Large intestine (tissue), 3 donors: Measurements from ENCODE around the gene ARHGEF2. TPM values are rescaled to one million over a fixed set of nuclear protein-coding genes. Genes with fewer than 3 reads are reported as not detected.
A peak's percentile ranks its signal among the peaks of the same experiment; 100 is the strongest.
"Not testable (repeated sequence)": the region's sequence is repeated elsewhere in the genome, so short reads cannot be mapped to it uniquely, and the experiment has no call there.

ENCODE experiments used
- DNase-seq, 2 donors: peaks; one replicate each; pipeline versions ENCODE4 v3.0.0 to v3.0.0-alpha.2; 2013
- H3K27ac ChIP-seq: one replicate; pipeline ENCODE4 v1.5.1; 2013; ENCODE audit warnings: low read length
- H3K27me3 ChIP-seq: 2 replicates; pipeline ENCODE4 v1.6.1; 2013; ENCODE audit warnings: low read length; ENCODE audit not compliant: control insufficient read depth, insufficient read depth
- H3K36me3 ChIP-seq: 2 replicates; pipeline ENCODE4 v1.6.1; 2013; ENCODE audit warnings: low read length; ENCODE audit not compliant: control insufficient read depth, insufficient read depth
- H3K4me1 ChIP-seq: one replicate; pipeline ENCODE4 v1.6.1; 2013; ENCODE audit warnings: low read length; ENCODE audit not compliant: control insufficient read depth, insufficient read depth
- H3K4me3 ChIP-seq: one replicate; pipeline ENCODE4 v1.5.1; 2013; ENCODE audit warnings: low read length
- H3K9me3 ChIP-seq: one replicate; pipeline ENCODE4 v1.6.1; 2013; ENCODE audit warnings: mild to moderate bottlenecking, low read depth, low read length, moderate library complexity; ENCODE audit not compliant: control insufficient read depth
- WGBS: methylation state at CpG from one replicate; pipeline ENCODE4 v1.1.5; 2013; ENCODE audit warnings: low lambda C conversion rate; ENCODE audit not compliant: insufficient coverage; 5-methylcytosine and 5-hydroxymethylcytosine counted together
- polyA plus RNA-seq: library from polyadenylated mRNA; unstranded; fragments of 120-200 nt; gene quantifications from one replicate; pipeline ENCODE4 v1.2.1, GENCODE V29; 2013

Gene ARHGEF2
- polyA plus RNA-seq, 1 donor: 51.2 TPM

DNA sequence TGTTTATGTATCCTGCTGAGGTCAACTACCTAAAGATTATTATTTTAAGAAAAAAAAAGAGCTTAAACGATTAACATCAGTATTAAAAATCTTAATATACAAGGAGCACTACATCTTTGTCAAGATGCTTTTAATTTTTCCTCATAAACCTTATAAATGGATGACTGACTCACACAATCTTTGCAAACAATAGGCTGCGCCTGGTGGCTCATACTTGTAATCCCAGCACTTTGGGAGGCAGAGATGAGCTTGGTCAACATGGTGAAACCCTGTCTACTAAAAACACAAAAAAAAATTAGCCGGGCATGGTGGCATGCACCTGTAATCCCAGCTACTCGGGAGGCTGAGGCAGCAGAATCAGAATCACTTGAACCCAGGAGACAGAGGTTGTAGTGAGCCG lies 45.9 kb downstream of the ARHGEF2 start:
- no peak for DNase-seq
- Histone ChIP-seq H3K4me1 (peaks cover 18% of the 10 kb centered on the region), H3K27me3 (no peaks in the 10 kb centered on the region), H3K27ac (no peak overlapping the region), H3K36me3 (peaks cover 41% of the 10 kb centered on the region), H3K9me3 (no peaks in the 10 kb centered on the region), H3K4me3 (no peak overlapping the region)
- 80% methylated on average over 1 of the region's 5 CpGs for WGBS

DNA sequence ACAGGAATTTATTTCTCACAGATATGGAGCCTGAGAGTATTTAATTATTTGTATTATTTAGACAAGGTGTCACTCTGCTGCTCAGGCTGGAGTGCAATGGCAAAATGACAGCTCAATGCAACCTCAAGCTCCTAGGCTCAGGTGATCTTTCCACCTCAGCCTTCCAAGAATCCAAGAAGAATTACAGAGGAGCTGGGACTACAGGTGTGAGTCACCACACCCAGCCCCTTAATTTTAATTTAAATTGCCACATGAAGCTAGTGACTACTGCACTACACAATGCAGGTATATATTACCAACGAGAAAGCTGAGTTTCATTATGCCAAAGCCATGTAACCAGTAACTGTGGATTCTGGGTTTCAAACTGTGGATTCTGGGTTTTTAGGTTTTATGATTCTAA lies 46.3 kb downstream of the ARHGEF2 start:
- no CpG with 5 or more reads among the region's 1 CpG for WGBS
- no peaks in the 10 kb centered on the region for H3K9me3 ChIP-seq
- H3K27me3 ChIP-seq: no peaks in the 10 kb centered on the region
- peaks cover 18% of the 10 kb centered on the region for H3K4me1 ChIP-seq
- no peak overlapping the region for H3K4me3 ChIP-seq
- no peak overlapping the region for H3K27ac ChIP-seq
- H3K36me3 ChIP-seq: peaks cover 45% of the 10 kb centered on the region
- DNase-seq: no peak

GRCh38 chr1:155931332-155932038 lies 46.9 kb downstream of the ARHGEF2 start:
- Histone ChIP-seq H3K27me3 (no peaks in the 10 kb centered on the region), H3K36me3 (peaks cover 51% of the 10 kb centered on the region), H3K4me1 (peaks cover 18% of the 10 kb centered on the region), H3K4me3 (no peak overlapping the region), H3K27ac (no peak overlapping the region), H3K9me3 (no peaks in the 10 kb centered on the region)
- DNase-seq: no peak
- WGBS: 79% methylated on average over 2 of the region's 7 CpGs

DNA sequence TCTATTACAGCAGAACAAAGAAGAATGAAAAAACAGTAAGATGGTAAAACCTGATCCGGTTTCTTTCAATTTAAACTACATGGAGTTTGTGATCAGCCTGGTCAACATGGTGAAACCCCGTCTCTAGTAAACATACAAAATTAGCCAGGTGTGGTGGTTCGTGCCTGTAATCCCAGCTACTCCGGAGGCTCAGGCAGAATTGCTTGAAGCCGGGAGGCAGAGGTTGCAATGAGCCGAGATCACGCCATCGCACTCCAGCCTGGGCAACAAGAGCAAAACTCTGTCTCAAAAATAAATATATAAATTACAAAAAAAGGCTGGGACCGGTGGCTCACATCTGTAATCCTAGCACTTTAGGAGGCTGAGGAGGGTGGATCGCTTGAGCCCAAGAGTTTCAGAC lies 47.6 kb downstream of the ARHGEF2 start:
- Histone ChIP-seq H3K36me3 (peaks cover 59% of the 10 kb centered on the region), H3K4me1 (peaks cover 18% of the 10 kb centered on the region), H3K4me3 (peak overlapping the region; percentile 5)
- not testable (repeated sequence) for DNase-seq, H3K9me3 ChIP-seq, H3K27me3 ChIP-seq, H3K27ac ChIP-seq
- WGBS: 100% methylated on average over 1 of the region's 10 CpGs

- no peak overlapping the region for H3K4me3 ChIP-seq
- no CpG with 5 or more reads among the region's 5 CpGs for WGBS
- no peaks in the 10 kb centered on the region for H3K9me3 ChIP-seq
- no peak for DNase-seq
- H3K27me3 ChIP-seq: no peaks in the 10 kb centered on the region
- H3K27ac ChIP-seq: no peak overlapping the region
- peaks cover 18% of the 10 kb centered on the region for H3K4me1 ChIP-seq
- H3K36me3 ChIP-seq: peaks cover 74% of the 10 kb centered on the region
Observed at GRCh38 chr1:155929057-155929456, 49.3 kb downstream of the ARHGEF2 start.

DNA sequence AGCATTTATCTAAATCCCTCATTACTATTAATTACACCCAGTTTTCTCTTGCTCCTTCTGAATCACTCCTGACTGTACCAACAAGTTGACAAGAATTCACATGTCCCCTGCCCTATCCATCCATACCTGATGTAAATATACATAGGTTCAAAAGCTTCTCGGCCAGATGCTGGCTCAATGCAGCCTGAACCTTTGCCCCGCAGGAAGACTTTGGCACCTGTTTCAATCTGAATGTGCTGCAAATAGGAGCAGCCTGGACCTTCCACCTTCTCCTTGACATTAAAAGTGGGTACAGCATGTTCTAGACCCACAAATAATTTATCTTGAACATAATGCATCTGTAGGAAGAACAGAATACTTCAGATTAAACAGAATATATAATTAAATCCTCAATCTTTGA lies 52.8 kb downstream of the ARHGEF2 start:
- peak in 1 of 2 donors; percentile 27 for DNase-seq

GRCh38 chr1:155920717-155921116 lies 57.6 kb downstream of the ARHGEF2 start:
- Histone ChIP-seq H3K36me3 (peaks cover 89% of the 10 kb centered on the region), H3K9me3 (no peaks in the 10 kb centered on the region), H3K27me3 (no peaks in the 10 kb centered on the region), H3K4me1 (no peaks in the 10 kb centered on the region), H3K27ac (no peak overlapping the region), H3K4me3 (no peak overlapping the region)
- DNase-seq: no peak
- no CpG with 5 or more reads among the region's 3 CpGs for WGBS

More for the DNA sequence above, 52.8 kb downstream of the ARHGEF2 start:
- Histone ChIP-seq H3K4me1 (no peaks in the 10 kb centered on the region), H3K4me3 (no peak overlapping the region), H3K9me3 (no peaks in the 10 kb centered on the region), H3K36me3 (peaks cover 83% of the 10 kb centered on the region), H3K27ac (no peak overlapping the region), H3K27me3 (no peaks in the 10 kb centered on the region)
- no CpG with 5 or more reads among the region's 2 CpGs for WGBS

DNA sequence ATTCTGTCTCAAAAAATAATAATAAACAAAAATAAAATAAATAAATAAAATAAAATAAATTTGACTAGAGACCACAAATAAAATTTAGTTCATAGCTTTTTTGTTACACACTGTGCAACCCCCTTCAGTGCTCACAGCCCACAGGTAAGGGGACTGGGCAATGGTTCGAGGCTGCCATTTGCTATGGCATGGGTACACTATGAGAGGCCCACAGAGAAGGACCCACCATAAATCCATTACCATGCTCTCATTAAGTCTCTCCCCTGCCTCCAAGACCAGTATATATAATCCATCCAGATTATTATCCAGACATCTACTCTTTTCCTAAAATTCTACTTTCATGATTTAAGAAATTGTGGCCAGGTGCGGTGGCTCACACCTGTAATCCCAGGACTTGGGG lies 58.5 kb downstream of the ARHGEF2 start:
- Histone ChIP-seq H3K4me1 (no peaks in the 10 kb centered on the region), H3K9me3 (no peaks in the 10 kb centered on the region), H3K27me3 (no peaks in the 10 kb centered on the region), H3K27ac (no peak overlapping the region), H3K4me3 (no peak overlapping the region), H3K36me3 (peaks cover 87% of the 10 kb centered on the region)
- no peak for DNase-seq
- WGBS: no CpG with 5 or more reads among the region's 2 CpGs

GRCh38 chr1:155918660-155919059 lies 59.7 kb downstream of the ARHGEF2 start:
- WGBS: no CpG with 5 or more reads among the region's 3 CpGs
- Histone ChIP-seq H3K4me3 (no peak overlapping the region), H3K36me3 (peaks cover 88% of the 10 kb centered on the region), H3K27ac (no peak overlapping the region), H3K9me3 (no peaks in the 10 kb centered on the region), H3K4me1 (no peaks in the 10 kb centered on the region), H3K27me3 (no peaks in the 10 kb centered on the region)
- no peak for DNase-seq

DNA sequence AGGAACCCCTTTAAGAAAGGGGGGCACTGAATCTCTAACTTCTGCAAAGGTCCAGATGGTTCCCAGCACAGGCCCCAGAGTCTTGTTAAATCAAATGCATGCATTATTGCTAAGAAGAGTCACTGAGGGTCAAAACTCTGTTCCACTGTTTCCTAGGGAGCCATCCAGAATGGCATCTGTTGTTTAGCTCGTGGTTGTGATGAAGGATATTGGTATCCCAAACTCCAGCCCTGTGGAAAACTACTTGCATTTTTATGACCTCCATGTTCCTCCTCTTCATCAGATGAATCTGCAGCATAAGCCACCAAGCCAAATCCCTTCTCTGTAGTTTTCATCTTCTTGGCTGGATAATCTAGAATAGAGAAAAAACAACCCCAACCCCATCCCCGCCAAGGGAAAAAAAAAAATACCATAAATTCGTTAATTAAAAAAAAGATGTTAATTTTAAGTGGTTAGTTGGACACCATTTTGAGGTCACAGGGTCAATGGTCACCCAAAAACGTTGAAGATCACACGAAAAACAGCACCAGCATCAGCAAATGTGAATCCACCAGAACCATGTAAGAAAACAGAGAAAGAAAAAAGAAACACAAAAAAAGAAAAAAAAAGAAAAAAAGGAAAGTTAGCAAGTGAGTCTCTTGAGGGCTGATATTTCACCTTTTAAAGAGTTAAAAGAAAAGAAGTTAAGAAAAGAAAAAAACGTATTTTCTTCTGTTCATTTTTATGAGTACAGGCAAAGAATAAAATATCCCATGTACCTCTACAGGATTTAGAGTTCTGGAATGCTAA lies 64.2 kb downstream of the ARHGEF2 start:
- Histone ChIP-seq H3K4me3 (no peak overlapping the region), H3K27ac (no peak overlapping the region), H3K9me3 (no peaks in the 10 kb centered on the region), H3K36me3 (peaks cover 61% of the 10 kb centered on the region), H3K27me3 (no peaks in the 10 kb centered on the region), H3K4me1 (no peaks in the 10 kb centered on the region)
- WGBS: 93% methylated on average over 4 of the region's 6 CpGs
- DNase-seq: no peak
